ENCODE results near the gene INF2. TPM values are rescaled to one million over a fixed set of nuclear protein-coding genes. Genes with fewer than 3 reads are reported as not detected.
A peak's percentile ranks its signal among the peaks of the same experiment; 100 is the strongest.

Gene INF2
- total RNA-seq, 8 experiments from 2014 or later, result 2.4 to 31.1 (median 7.5) TPM

GRCh38 chr14:104718147-104718546 is 28.7 kb downstream of the INF2 start:
- Histone ChIP-seq H3K4me3 (no peak overlapping the region), H3K4me1 (replicated peaks in 1 of 2) (peaks cover 13 to 25% of the 10 kb centered on the region in 2 donors), H3K27ac (no peak overlapping the region)
- in situ Hi-C loops (cut with MboI; ENCODE audit: low pct_unique_long_range_greater_than_20kb in 2 of 9, low sequenced_read_pairs in 9 of 9, unreplicated experiment in 9 of 9), result no loop called here
- no peak for ATAC-seq (replicated peaks in 6 of 8)
- 100% methylated on average over 1 of the region's 10 CpGs; no CpG with 5 or more reads in 9 of the 10 experiments for WGBS, 10 experiments

DNA sequence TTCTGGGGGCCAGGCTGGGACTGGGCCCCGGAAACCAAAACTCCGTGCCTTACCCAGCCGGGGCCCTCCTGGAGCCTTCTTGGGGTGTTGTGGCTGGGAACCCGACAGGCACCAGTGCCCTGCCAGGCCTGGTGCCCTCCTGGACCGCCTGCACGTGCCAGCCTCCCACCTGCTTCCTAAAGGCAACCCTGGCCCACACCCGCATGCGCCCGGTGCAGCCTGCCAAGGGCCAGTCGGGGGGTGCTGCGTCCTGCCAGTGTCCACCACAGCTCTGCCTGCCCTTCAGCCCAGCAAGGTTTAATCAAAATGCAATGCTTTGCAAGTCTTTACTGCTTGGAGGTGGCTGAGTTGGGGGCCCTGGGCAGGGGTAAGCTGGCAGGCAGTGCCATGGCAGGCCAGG is 29.5 kb downstream of the INF2 start:
- ATAC-seq (replicated peaks in 6 of 8), result no peak
- 95 to 100% (median 99%) methylated on average over 1 to 7 of the region's 11 CpGs; no CpG with 5 or more reads in 6 of the 10 experiments for WGBS, 10 experiments
- no peak overlapping the region for H3K27ac ChIP-seq

GRCh38 chr14:104719343-104719742 is 29.9 kb downstream of the INF2 start:
- in situ Hi-C loops (cut with MboI; ENCODE audit: low pct_unique_long_range_greater_than_20kb in 2 of 9, low sequenced_read_pairs in 9 of 9, unreplicated experiment in 9 of 9), result no loop called here

More for the DNA sequence above, 29.5 kb downstream of the INF2 start:
- no peak overlapping the region for H3K4me3 ChIP-seq
- peaks cover 13 to 30% of the 10 kb centered on the region in 2 donors for H3K4me1 ChIP-seq (replicated peaks in 1 of 2)
- in situ Hi-C loops (cut with MboI; ENCODE audit: low pct_unique_long_range_greater_than_20kb in 2 of 9, low sequenced_read_pairs in 9 of 9, unreplicated experiment in 9 of 9), result no loop called here

GRCh38 chr14:104721505-104722431 is 32.4 kb downstream of the INF2 start:
- 13% methylated on average over 3 of the region's 18 CpGs; no CpG with 5 or more reads in 9 of the 10 experiments for WGBS, 10 experiments

More at GRCh38 chr14:104719343-104719742, 29.9 kb downstream of the INF2 start:
- ATAC-seq (replicated peaks in 6 of 8), result no peak
- Histone ChIP-seq H3K4me1 (replicated peaks in 1 of 2) (peaks cover 13 to 30% of the 10 kb centered on the region in 2 donors), H3K4me3 (no peak overlapping the region), H3K27ac (no peak overlapping the region)
- WGBS, 10 experiments, result 53 to 80% methylated on average over 1 to 3 of the region's 15 CpGs; no CpG with 5 or more reads in 8 of the 10 experiments

GRCh38 chr14:104722938-104723650 is 33.7 kb downstream of the INF2 start:
- in situ Hi-C loops (cut with MboI; ENCODE audit: low pct_unique_long_range_greater_than_20kb in 2 of 9, low sequenced_read_pairs in 9 of 9, unreplicated experiment in 9 of 9), result no loop called here
- peak in 1 of 8 experiments; percentile 6 for ATAC-seq (replicated peaks in 6 of 8)
- WGBS, 10 experiments, result 20% methylated on average over 1 of the region's 26 CpGs; no CpG with 5 or more reads in 9 of the 10 experiments
- Histone ChIP-seq H3K4me1 (replicated peaks in 1 of 2) (peaks cover 6 to 37% of the 10 kb centered on the region in 2 donors), H3K4me3 (peak overlapping the region in 2 of 5 donors; percentile 40 to 43), H3K27ac (no peak overlapping the region)

More at GRCh38 chr14:104721505-104722431, 32.4 kb downstream of the INF2 start:
- Histone ChIP-seq H3K4me1 (replicated peaks in 1 of 2) (peaks cover 13 to 43% of the 10 kb centered on the region in 2 donors), H3K27ac (no peak overlapping the region), H3K4me3 (no peak overlapping the region)
- no peak for ATAC-seq (replicated peaks in 6 of 8)
- in situ Hi-C loops (cut with MboI; ENCODE audit: low pct_unique_long_range_greater_than_20kb in 2 of 9, low sequenced_read_pairs in 9 of 9, unreplicated experiment in 9 of 9), result no loop called here

- peak; percentile 51 to 77 (median 56) for ATAC-seq (replicated peaks in 6 of 8)
- WGBS, 10 experiments, result 0% methylated on average over 5 of the region's 82 CpGs; no CpG with 5 or more reads in 9 of the 10 experiments
- peak within 1 kb of the TSS in 1 of 2 donors; percentile 40 for H3K27ac ChIP-seq
These were observed 34.4 kb downstream of the INF2 start, which contains the start of gene ADSS1 for GRCh38 chr14:104723651-104724406. Gene ADSS1, plus strand, starts transcription at chr14:104724229. Its CDS starts 42 bp downstream, at chr14:104724271.

GRCh38 chr14:104724407-104724980 is 35.1 kb downstream of the INF2 start:
- in situ Hi-C loops (cut with MboI; ENCODE audit: low pct_unique_long_range_greater_than_20kb in 2 of 9, low sequenced_read_pairs in 9 of 9, unreplicated experiment in 9 of 9), result no loop called here

More at GRCh38 chr14:104723651-104724406, 34.4 kb downstream of the INF2 start, which contains the start of gene ADSS1:
- Histone ChIP-seq H3K4me3 (peak within 1 kb of the TSS; percentile 25 to 51 (median 40)), H3K4me1 (replicated peaks in 1 of 2) (peaks cover 5 to 36% of the 10 kb centered on the region in 2 donors)
- in situ Hi-C loops (cut with MboI; ENCODE audit: low pct_unique_long_range_greater_than_20kb in 2 of 9, low sequenced_read_pairs in 9 of 9, unreplicated experiment in 9 of 9), result no loop called here

DNA sequence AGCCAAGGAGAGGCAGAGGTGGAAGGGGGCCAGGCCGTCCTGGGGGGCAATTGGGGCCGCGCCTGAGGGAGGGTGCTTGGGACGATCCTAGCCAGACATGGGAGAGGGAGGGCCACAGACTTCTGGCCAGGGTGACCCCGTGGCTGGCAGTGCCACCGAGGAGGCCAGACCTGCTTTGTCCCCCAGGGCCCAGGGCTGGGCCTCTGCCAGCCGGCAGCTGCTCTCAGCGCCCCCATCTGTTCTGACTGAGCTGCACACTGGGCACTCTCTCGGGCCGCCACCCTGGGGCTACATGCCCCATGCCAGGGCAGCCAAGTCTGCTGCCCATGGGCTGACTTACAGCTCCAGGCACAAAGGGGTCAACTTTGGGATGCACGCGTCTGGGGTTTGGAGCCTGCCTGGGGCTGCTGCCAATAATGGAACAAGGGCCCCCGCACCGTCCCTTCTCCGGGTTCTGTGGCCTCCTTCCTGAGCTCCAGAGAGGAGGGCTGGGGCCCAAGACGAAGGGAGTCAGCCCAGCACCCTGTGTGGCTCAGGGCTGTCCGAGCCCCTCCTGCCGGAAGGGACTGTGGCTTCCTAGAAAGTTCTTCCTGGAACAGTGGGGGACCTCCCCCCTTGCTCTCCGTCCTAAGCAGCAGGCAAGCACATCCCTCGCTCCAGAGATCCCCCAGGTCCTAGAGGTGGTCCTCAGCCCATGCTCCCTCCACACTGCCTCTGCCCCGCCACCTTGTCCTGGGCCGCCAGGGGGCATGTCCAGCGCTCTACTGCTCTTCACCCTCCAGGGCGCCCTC is 35.8 kb downstream of the INF2 start:
- H3K4me1 ChIP-seq (replicated peaks in 1 of 2), result peaks cover 5 to 36% of the 10 kb centered on the region in 2 donors
- ATAC-seq (replicated peaks in 6 of 8), result peak; percentile 16 to 77 (median 75)
- peak overlapping the region in 4 of 5 donors; percentile 4 to 51 (median 42) for H3K4me3 ChIP-seq
- 0 to 67% (median 11%) methylated on average over 2 to 6 of the region's 24 CpGs; no CpG with 5 or more reads in 6 of the 10 experiments for WGBS, 10 experiments
- in situ Hi-C loops (cut with MboI; ENCODE audit: low pct_unique_long_range_greater_than_20kb in 2 of 9, low sequenced_read_pairs in 9 of 9, unreplicated experiment in 9 of 9), result no loop called here
- H3K27ac ChIP-seq, result no peak overlapping the region

More at GRCh38 chr14:104724407-104724980, 35.1 kb downstream of the INF2 start:
- H3K4me1 ChIP-seq (replicated peaks in 1 of 2), result peaks cover 5 to 36% of the 10 kb centered on the region in 2 donors
- peak; percentile 8 to 61 (median 38) for ATAC-seq (replicated peaks in 6 of 8)
- no CpG with 5 or more reads among the region's 27 CpGs for WGBS, 10 experiments
- peak overlapping the region in 1 of 2 donors; percentile 40 for H3K27ac ChIP-seq
- peak overlapping the region; percentile 25 to 51 (median 40) for H3K4me3 ChIP-seq

DNA sequence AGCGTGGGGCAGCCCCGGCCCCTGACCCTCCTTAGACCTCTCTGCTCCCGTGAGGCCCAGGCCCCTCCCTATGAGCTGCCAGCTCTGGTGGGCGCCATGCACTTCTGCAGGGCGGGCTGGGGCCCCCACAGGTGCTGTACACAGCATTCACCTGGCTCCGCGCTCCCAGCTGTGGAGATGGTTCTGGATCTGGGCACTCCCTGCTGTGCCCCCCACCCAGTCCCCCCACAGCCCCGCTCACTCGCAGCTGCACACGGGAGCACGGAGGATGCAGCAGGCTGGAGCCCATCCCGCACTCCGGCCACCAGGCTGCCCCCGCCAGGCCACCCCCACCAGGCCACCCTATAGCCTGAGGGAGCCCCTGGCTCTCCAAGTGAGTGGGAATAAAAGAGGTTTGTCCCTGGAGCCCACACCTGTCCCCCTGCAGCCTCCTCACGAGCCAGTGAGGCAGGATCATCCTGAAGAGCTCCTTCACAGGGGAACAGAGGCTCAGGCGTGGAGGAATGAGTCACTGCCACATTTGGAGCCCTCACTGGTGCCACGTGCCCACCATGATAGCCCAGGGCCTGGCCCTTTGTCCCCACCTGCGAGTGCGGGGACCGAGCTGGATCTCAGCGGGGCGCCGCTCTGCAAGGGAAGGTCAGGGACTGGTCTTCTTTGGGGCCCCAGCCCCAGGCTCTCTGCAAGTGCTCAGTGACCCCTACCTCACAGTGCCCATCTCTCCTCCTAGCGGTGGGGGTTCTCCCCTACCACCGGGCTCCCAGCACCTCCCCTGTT is 36.5 kb downstream of the INF2 start:
- Histone ChIP-seq H3K4me3 (peak overlapping the region in 1 of 5 donors; percentile 40), H3K27ac (no peak overlapping the region), H3K4me1 (replicated peaks in 1 of 2) (peaks cover 5 to 36% of the 10 kb centered on the region in 2 donors)
- 49 to 100% methylated on average over 1 to 2 of the region's 25 CpGs; no CpG with 5 or more reads in 8 of the 10 experiments for WGBS, 10 experiments
- ATAC-seq (replicated peaks in 6 of 8), result no peak
- in situ Hi-C loops (cut with MboI; ENCODE audit: low pct_unique_long_range_greater_than_20kb in 2 of 9, low sequenced_read_pairs in 9 of 9, unreplicated experiment in 9 of 9), result no loop called here

- Histone ChIP-seq H3K4me1 (replicated peaks in 1 of 2) (peaks cover under 1 to 31% of the 10 kb centered on the region in 2 donors), H3K27ac (no peak overlapping the region), H3K4me3 (no peak overlapping the region)
- in situ Hi-C loops (cut with MboI; ENCODE audit: low pct_unique_long_range_greater_than_20kb in 2 of 9, low sequenced_read_pairs in 9 of 9, unreplicated experiment in 9 of 9), result no loop called here
- 70 to 100% (median 80%) methylated on average over 1 to 5 of the region's 21 CpGs; no CpG with 5 or more reads in 5 of the 10 experiments for WGBS, 10 experiments
- no peak for ATAC-seq (replicated peaks in 6 of 8)
These were observed 37.4 kb downstream of the INF2 start for GRCh38 chr14:104726600-104727451.
